Effector memory CD8-positive, alpha-beta T cell (primary cell): ENCODE measurements around the gene EIF2D.
"Not testable (repeated sequence)": the region's sequence is repeated elsewhere in the genome, so short reads cannot be mapped to it uniquely, and the experiment has no call there.

ENCODE experiments used
- ATAC-seq: fragments of 150-1000 bp; cut with Tn5 transposase; replicated peaks from 2 replicates; pipeline ENCODE4 v1.10.0; 2021; ENCODE audit warnings: mild to moderate bottlenecking, moderate library complexity
- DNase-seq, 3 experiments: peaks; one replicate each; pipeline ENCODE4 v3.0.0; 2021
- H3K27ac Mint-ChIP-seq, 2 donors: one replicate each; pipeline ENCODE4 v1.8.0; 2022; ENCODE audit warnings: mild to moderate bottlenecking in 2 of 2, mixed read lengths in 2 of 2, moderate library complexity in 2 of 2
- H3K27me3 Mint-ChIP-seq, 2 donors: one replicate each; pipeline ENCODE4 v1.8.0; 2022; ENCODE audit warnings: mixed read lengths in 2 of 2
- H3K36me3 Mint-ChIP-seq: one replicate; pipeline ENCODE4 v1.8.0; 2022; ENCODE audit warnings: mild to moderate bottlenecking, moderate library complexity, mixed read lengths; ENCODE audit not compliant: insufficient read depth
- H3K4me1 Mint-ChIP-seq, 2 donors: one replicate each; pipeline ENCODE4 v1.8.0; 2022; ENCODE audit warnings: low read depth in 2 of 2, mixed read lengths in 2 of 2
- H3K4me3 Mint-ChIP-seq, 2 donors: one replicate each; pipeline ENCODE4 v1.8.0; 2022; ENCODE audit warnings: mild to moderate bottlenecking in 2 of 2, mixed read lengths in 2 of 2, moderate library complexity in 2 of 2
- H3K9me3 Mint-ChIP-seq, 2 donors: one replicate each; pipeline ENCODE4 v1.8.0; 2022; ENCODE audit warnings: mixed read lengths in 2 of 2

The EIF2D gene

DNA sequence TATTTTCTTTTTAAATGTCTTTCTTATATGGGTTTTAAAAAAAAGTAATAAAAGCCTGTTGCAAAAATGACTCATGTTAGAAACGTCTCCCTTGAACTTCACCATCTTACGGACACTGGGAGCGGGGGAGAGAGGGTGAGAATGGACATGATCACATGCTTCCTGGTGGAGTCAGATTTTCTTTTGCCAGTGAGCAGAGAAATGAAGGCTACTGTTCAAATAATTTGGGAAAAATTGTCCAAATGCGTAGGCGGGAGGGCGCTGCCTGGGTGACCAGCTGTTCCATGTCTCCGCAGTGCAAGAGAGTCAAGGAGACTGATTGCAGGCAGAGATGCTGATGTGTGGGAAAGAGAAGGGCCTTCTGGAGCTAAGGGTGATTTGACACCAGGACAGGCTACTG is 23.1 kb downstream of the EIF2D start:
- Mint-ChIP-seq H3K4me3 (no peak overlapping the region), H3K4me1 (peaks cover 34 to 51% of the 10 kb centered on the region in 2 donors), H3K27ac (peak overlapping the region; percentile 87 to 92), H3K27me3 (no peaks in the 10 kb centered on the region), H3K9me3 (no peaks in the 10 kb centered on the region), H3K36me3 (peaks cover 95% of the 10 kb centered on the region)
- no peak for ATAC-seq
- DNase-seq = no peak

DNA sequence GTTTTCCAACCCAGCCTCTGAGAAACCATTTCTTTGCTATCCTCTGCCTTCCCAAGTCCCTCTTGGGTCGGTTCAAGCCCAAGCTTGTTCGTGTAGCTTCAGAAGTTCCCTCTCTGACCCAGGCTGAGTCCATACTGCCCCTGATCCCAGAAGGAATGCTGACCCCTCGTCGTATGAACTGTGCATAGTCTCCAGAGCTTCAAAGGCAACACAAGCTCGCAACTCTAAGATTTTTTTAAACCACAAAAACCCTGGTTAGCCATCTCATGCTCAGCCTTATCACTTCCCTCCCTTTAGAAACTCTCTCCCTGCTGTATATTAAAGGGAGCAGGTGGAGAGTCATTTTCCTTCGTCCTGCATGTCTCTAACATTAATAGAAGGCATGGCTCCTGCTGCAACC is 23.8 kb downstream of the EIF2D start:
- Mint-ChIP-seq H3K27me3 (no peaks in the 10 kb centered on the region), H3K4me3 (peak overlapping the region in 1 of 2 donors; percentile 1), H3K27ac (peak overlapping the region; percentile 65 to 87), H3K36me3 (peaks cover 98% of the 10 kb centered on the region), H3K4me1 (peaks cover 39 to 53% of the 10 kb centered on the region in 2 donors), H3K9me3 (no peaks in the 10 kb centered on the region)
- no peak for ATAC-seq
- DNase-seq = no peak

DNA sequence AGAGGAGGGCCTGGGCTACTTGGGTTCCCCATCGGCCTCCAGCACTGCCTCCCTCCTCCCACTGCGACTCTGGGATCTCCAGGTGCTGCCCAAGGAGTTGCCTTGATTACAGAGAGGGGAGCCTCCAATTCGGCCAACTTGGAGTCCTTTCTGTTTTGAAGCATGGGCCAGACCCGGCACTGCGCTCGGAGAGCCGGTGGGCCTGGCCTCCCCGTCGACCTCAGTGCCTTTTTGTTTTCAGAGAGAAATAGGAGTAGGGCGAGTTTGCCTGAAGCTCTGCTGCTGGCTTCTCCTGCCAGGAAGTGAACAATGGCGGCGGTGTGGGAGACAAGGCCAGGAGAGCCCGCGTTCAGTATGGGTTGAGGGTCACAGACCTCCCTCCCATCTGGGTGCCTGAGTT is 24.4 kb downstream of the EIF2D start:
- Mint-ChIP-seq H3K4me1 (peaks cover 45 to 56% of the 10 kb centered on the region in 2 donors), H3K36me3 (peaks cover 98% of the 10 kb centered on the region), H3K27me3 (no peaks in the 10 kb centered on the region), H3K27ac (peak overlapping the region; percentile 65 to 87), H3K9me3 (no peaks in the 10 kb centered on the region), H3K4me3 (no peak overlapping the region)
- DNase-seq = no peak
- no peak for ATAC-seq

DNA sequence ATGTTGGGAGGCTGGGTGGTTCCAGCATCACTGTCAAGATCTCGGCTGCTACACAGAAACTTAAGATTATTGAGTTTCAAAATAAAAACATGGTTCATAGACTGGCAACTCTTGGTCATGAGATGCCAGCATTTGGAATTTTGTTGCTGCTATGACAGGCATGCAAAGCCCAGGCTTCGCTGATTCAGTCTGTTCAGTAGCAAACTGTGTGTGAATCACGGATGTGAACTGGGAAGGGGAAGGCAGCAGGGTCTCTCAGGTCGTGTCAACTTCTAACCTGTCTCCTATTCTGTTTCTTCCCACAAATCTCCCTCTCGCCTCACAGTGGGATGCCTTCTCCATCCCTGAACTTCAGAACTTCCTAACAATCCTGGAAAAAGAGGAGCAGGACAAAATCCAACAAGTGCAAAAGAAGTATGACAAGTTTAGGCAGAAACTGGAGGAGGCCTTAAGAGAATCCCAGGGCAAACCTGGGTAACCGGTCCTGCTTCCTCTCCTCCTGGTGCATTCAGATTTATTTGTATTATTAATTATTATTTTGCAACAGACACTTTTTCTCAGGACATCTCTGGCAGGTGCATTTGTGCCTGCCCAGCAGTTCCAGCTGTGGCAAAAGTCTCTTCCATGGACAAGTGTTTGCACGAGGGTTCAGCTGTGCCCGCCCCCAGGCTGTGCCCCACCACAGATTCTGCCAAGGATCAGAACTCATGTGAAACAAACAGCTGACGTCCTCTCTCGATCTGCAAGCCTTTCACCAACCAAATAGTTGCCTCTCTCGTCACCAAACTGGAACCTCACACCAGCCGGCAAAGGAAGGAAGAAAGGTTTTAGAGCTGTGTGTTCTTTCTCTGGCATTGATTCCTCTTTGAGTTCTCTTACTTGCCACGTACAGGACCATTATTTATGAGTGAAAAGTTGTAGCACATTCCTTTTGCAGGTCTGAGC is 25.5 kb downstream of the EIF2D start:
- Mint-ChIP-seq H3K9me3 (no peaks in the 10 kb centered on the region), H3K4me1 (peaks cover 41 to 56% of the 10 kb centered on the region in 2 donors), H3K27ac (peak overlapping the region; percentile 46 to 98), H3K36me3 (peaks cover 94% of the 10 kb centered on the region), H3K27me3 (no peaks in the 10 kb centered on the region), H3K4me3 (no peak overlapping the region)
- no peak for DNase-seq
- ATAC-seq = no peak

DNA sequence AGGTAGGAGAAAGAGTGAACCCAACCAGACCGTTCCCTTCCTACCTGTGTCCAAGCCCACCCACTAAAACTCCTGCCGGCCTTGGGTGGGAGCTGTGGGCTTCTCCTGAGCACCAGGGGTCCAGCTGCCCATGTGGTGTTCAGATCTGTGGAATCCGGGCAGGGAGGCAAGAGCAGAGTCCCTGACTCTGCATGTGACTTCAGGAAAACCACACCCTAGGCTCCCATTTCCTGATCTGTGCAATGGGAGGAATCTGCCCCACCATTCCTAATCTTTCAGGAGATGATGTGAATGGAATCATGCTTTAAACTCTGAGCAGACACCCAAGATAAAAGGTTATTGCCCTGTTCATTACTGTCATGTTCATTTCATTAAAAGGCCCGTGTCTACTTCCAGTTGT is 27.6 kb downstream of the EIF2D start:
- Mint-ChIP-seq H3K4me1 (peaks cover 47 to 58% of the 10 kb centered on the region in 2 donors), H3K36me3 (peaks cover 95% of the 10 kb centered on the region), H3K27ac (peak overlapping the region; percentile 65 to 98), H3K4me3 (no peak overlapping the region), H3K27me3 (no peaks in the 10 kb centered on the region), H3K9me3 (no peaks in the 10 kb centered on the region)
- no peak for ATAC-seq
- DNase-seq = no peak

DNA sequence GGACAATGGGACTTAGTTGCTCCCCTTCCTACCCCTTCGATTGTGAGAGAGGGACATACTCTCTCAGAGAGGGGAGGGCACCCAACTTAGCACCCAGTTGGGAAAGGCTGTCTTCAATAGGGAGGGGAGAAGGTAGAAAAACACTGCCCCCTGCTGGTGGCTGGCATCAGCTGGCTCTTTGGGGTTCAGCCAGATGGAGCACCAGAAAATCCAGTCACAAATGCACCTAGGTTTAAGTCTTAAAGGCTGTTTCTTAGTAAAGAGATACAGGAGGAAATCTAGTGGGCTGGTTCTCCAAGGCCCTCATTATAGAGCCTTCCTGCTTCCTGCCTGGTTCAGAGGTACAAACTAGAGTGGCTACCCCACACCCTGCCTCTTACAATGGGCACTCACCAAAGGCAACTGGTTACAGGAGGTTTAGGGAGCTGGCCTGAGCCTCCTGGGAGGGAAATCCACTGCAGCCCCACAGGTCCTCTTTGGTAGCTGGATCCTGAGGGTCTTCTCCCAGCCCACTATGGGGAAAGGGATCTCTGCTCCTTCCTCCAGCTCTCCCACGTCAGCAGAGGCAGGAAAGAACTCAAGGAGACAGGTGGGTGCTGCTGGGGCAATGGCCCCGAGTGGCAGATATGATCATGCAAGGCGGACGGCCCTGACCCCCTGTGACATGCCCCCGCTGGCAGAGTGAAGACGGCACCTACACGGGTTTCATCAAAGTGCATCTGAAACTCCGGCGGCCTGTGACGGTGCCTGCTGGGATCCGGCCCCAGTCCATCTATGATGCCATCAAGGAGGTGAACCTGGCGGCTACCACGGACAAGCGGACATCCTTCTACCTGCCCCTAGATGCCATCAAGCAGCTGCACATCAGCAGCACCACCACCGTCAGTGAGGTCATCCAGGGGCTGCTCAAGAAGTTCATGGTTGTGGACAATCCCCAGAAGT is 28.3 kb downstream of the EIF2D start:
- Mint-ChIP-seq H3K27me3 (no peaks in the 10 kb centered on the region), H3K4me3 (peak overlapping the region; percentile 81 to 93), H3K4me1 (peaks cover 50 to 59% of the 10 kb centered on the region in 2 donors), H3K9me3 (no peaks in the 10 kb centered on the region), H3K36me3 (peaks cover 93% of the 10 kb centered on the region), H3K27ac (peak overlapping the region; percentile 98 to 100)
- DNase-seq (peak; percentile 81 to 88 (median 84)), ATAC-seq (peak; percentile 31)

DNA sequence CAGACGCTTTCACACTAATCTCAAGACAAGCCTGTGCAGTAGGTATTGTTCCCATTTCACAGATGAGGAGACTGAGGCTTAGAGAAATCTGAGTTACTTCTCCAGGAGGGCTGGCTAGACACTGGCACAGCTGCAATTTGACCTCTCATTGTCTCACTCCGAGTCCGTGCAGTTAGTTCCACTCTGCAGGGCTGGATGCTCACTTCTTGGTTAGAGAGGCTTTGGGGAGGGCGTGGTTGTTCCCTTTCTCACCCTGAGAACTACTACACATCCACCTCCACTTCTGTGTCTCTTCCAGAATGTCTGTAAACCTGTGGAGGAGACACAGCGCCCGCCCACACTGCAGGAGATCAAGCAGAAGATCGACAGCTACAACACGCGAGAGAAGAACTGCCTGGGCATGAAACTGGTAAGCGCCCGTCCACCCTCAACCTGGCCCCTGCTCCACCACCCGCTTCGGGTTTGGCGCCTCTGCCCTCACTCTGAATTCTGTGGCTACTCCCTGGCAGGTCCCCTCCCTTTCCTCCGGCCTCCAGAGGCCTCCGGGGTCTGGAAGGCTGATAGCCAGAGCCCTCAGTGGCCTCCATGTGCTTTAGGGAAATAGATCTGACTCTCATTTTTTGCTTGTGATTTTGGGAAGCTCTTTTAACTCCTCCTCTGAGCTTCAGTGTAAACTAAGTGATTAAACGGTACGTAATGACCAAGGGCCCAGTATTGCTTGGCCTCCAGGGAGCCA is 29.1 kb downstream of the EIF2D start:
- ATAC-seq (no peak), DNase-seq (no peak)
- no peaks in the 10 kb centered on the region for H3K27me3 Mint-ChIP-seq
- H3K27ac Mint-ChIP-seq = peak overlapping the region; percentile 98 to 100
- H3K4me1 Mint-ChIP-seq = peaks cover 57 to 61% of the 10 kb centered on the region in 2 donors
- peak overlapping the region; percentile 81 to 93 for H3K4me3 Mint-ChIP-seq
- H3K36me3 Mint-ChIP-seq = peaks cover 93% of the 10 kb centered on the region
- no peaks in the 10 kb centered on the region for H3K9me3 Mint-ChIP-seq

DNA sequence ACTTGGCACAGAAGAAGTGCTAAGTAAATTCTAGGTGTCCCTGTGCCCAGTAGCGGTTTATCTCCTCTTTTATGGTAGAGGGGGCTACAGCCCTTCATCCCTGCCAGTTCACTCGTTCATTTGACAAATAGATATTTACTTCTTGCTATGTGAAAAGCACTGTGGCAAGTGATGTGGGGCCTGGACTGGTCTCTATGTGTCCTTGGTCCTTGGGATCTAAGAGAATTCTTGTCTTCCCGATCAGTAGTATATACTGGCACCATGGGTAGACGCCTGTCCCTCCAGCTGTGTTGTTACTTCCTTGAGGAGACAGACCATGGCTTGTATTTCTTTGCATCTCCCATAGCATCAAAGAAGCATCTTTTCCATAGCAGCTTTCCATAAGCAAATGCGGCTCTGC is 29.7 kb downstream of the EIF2D start:
- peak overlapping the region; percentile 81 to 93 for H3K4me3 Mint-ChIP-seq
- H3K9me3 Mint-ChIP-seq = no peaks in the 10 kb centered on the region
- peaks cover 62 to 67% of the 10 kb centered on the region in 2 donors for H3K4me1 Mint-ChIP-seq
- ATAC-seq (no peak), DNase-seq (no peak)
- peaks cover 91% of the 10 kb centered on the region for H3K36me3 Mint-ChIP-seq
- peak overlapping the region; percentile 98 to 100 for H3K27ac Mint-ChIP-seq
- no peaks in the 10 kb centered on the region for H3K27me3 Mint-ChIP-seq

DNA sequence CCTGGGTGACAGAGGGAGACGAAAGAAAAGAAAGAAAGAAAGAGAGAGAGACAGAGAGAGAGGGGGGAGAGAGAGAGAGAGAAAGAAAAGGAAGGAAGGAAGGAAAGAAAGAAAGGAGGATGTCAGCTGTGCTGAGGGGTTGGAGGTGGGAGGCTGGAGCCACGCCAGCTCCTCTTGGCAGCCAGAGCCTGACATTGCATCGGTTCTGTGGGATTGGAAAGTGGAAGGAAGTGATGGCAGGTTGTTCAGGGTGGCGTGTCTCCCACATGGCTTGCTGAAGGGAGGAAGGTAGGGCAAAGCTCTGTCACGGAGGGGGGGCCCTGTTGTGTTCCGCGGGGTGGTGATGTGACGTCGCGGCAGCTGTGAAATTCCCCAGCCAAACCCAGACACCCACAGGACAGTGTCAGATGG is 30.7 kb downstream of the EIF2D start:
- peaks cover 82% of the 10 kb centered on the region for H3K36me3 Mint-ChIP-seq
- no peaks in the 10 kb centered on the region for H3K9me3 Mint-ChIP-seq
- DNase-seq = peak; percentile 71 to 75 (median 72)
- peak overlapping the region; percentile 98 to 100 for H3K27ac Mint-ChIP-seq
- H3K4me3 Mint-ChIP-seq = peak overlapping the region; percentile 79 to 93
- no peaks in the 10 kb centered on the region for H3K27me3 Mint-ChIP-seq
- H3K4me1 Mint-ChIP-seq = peaks cover 70 to 73% of the 10 kb centered on the region in 2 donors
- ATAC-seq = peak; percentile 64

DNA sequence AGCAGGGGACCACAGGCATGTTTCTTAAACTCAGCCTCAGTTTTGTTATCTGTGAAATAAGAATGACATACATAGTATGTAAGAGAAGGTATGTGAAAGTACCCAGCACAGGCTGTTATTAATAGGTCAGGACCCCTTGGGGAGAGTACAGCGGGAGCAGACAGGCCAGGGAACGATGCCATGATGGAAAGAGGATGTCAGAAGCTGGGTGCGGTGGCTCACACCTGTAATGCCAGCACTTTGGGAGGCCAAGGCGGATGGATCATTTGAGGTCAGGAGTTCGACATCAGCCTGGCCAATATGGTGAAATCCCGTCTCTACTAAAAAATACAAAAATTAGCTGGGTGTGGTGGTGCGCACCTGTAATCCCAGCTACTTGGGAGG is 31.2 kb downstream of the EIF2D start:
- not testable (repeated sequence) for H3K9me3 Mint-ChIP-seq, DNase-seq, H3K27me3 Mint-ChIP-seq, ATAC-seq
- Mint-ChIP-seq H3K27ac (peak overlapping the region; percentile 98 to 100), H3K4me3 (peak overlapping the region; percentile 79 to 93), H3K36me3 (peaks cover 80% of the 10 kb centered on the region), H3K4me1 (peaks cover 75% of the 10 kb centered on the region in 2 donors)

DNA sequence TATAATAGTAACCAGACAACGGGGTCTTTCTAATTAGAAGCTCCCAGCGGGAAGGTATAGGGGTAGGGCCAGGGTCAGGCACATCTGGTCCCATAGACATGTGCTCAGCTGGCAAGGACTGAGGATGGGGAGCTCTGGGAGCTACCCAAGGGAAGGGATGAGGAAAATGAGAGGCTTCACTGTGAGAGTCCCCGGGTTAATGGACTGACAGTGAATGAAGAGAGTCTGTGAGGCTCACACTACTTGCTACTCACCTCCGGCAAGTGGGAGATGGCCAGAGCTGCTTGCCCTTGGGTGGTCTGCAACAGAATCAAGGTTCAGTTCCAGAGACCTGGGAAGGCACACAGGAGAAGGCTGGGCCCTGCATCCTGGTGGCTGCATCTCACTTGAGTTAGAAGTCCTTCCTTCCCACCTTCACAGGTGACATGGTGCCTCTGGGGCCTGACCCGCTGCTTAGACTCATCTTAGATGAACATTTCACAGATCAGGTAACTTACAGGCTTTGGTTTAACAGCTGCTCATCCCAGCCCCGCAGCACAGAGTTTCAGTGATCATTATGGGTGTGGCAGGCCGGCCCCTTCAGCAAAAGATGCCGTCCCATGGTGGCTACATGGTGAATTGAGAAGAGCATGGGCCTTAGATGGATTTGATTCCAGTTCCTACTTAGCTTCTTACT is 31.7 kb downstream of the EIF2D start:
- no peak for ATAC-seq
- peak overlapping the region; percentile 98 to 100 for H3K27ac Mint-ChIP-seq
- peak overlapping the region; percentile 79 to 93 for H3K4me3 Mint-ChIP-seq
- peaks cover 76 to 80% of the 10 kb centered on the region in 2 donors for H3K4me1 Mint-ChIP-seq
- no peaks in the 10 kb centered on the region for H3K27me3 Mint-ChIP-seq
- H3K9me3 Mint-ChIP-seq = no peaks in the 10 kb centered on the region
- DNase-seq = no peak
- H3K36me3 Mint-ChIP-seq = peaks cover 80% of the 10 kb centered on the region

DNA sequence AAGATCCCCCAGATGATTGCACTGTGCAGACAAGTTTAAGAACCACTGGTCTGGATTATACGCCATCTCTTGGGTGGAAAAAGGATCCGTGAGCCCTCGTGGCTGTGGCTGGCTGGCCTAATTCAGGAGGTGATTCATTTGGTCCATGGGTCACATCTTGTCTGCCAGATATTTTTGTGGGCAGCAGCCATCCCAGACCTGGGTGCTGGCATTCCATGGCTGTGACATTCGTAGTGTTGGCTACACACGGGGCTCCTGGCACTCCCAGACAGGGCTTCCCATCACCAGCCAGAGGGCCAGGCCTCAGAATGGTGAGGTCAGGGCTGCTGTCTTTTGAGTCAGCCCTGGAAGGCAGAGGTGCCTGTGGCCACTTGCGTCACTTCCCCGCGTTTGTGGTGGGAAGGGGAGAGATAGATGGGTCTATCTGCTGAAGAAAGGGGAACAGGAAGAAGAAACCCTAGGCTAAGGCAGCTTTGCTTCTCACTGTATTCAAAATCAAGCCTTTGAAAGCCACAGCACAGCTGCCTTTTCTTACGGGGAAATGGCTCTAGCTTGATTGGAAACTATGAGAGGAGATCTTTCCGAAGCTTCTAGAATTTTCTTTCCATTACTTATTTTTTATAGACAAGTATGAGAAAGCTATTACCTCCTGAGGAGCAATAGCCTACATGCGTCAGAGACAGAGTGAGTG is 32.4 kb downstream of the EIF2D start:
- H3K27me3 Mint-ChIP-seq = no peaks in the 10 kb centered on the region
- DNase-seq = peak; percentile 82 to 85 (median 83)
- no peaks in the 10 kb centered on the region for H3K9me3 Mint-ChIP-seq

More for the DNA sequence above, 32.4 kb downstream of the EIF2D start:
- Mint-ChIP-seq H3K4me1 (peaks cover 78 to 83% of the 10 kb centered on the region in 2 donors), H3K27ac (peak overlapping the region; percentile 98 to 100), H3K36me3 (peaks cover 76% of the 10 kb centered on the region), H3K4me3 (peak overlapping the region; percentile 79 to 93)
- peak; percentile 68 for ATAC-seq
